HG03196 (cell line): ENCODE data around the gene TMPRSS9.
"Not testable (repeated sequence)": the region's sequence is repeated elsewhere in the genome, so short reads cannot be mapped to it uniquely, and the experiment has no call there.

Source experiments
- ATAC-seq: cut with Tn5 transposase; IDR thresholded peaks from one replicate; pipeline ENCODE4 v1.9.1; 2021; ENCODE audit not compliant: unreplicated experiment

Gene TMPRSS9

GRCh38 chr19:2416321-2417097 is 56.4 kb downstream of the TMPRSS9 start:
- ATAC-seq = no peak

GRCh38 chr19:2417436-2417835 is 57.4 kb downstream of the TMPRSS9 start:
- not testable (repeated sequence) for ATAC-seq

GRCh38 chr19:2417881-2418406 is 57.9 kb downstream of the TMPRSS9 start:
- ATAC-seq = no peak

- ATAC-seq = no peak
Measured at GRCh38 chr19:2419754-2420153, 59.7 kb downstream of the TMPRSS9 start.

GRCh38 chr19:2420490-2420889 is 60.4 kb downstream of the TMPRSS9 start:
- ATAC-seq = no peak

- ATAC-seq = no peak
Measured at GRCh38 chr19:2421581-2422306, 61.7 kb downstream of the TMPRSS9 start.

GRCh38 chr19:2423071-2423914 is 63.2 kb downstream of the TMPRSS9 start:
- ATAC-seq = no peak

DNA sequence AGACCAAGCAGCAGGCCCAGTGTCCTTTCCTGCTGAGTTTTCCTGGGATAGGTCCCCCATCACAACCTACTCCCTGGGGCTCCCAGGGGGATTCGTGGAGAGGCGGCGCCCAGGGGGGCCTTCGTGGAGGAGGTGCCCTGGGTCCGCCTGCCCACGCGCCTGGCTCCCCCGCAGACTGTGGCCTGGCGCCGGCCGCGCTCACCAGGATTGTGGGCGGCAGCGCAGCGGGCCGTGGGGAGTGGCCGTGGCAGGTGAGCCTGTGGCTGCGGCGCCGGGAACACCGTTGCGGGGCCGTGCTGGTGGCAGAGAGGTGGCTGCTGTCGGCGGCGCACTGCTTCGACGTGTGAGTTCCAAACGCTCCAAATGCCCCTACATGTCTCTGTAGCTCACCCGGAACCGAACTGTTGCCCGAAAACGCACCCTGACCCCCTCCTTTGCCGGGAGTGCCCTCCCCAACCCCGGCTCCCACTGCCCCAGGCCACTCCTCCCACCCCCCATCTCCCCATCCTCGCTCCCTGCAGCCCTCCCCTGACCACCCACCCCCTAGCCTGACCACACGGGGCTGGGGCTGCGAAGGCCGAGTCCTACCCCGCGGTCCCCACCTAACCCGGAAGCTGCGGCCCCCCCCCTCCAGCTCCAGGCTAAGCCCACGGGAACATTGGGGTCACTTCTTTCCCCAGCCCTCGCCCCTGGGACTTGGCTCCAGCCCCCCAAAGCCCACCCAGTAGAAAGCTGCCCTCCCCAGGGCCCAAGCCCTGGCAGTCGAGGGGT is 64.0 kb downstream of the TMPRSS9 start:
- no peak for ATAC-seq

GRCh38 chr19:2424686-2425621 is 64.9 kb downstream of the TMPRSS9 start:
- ATAC-seq = no peak

DNA sequence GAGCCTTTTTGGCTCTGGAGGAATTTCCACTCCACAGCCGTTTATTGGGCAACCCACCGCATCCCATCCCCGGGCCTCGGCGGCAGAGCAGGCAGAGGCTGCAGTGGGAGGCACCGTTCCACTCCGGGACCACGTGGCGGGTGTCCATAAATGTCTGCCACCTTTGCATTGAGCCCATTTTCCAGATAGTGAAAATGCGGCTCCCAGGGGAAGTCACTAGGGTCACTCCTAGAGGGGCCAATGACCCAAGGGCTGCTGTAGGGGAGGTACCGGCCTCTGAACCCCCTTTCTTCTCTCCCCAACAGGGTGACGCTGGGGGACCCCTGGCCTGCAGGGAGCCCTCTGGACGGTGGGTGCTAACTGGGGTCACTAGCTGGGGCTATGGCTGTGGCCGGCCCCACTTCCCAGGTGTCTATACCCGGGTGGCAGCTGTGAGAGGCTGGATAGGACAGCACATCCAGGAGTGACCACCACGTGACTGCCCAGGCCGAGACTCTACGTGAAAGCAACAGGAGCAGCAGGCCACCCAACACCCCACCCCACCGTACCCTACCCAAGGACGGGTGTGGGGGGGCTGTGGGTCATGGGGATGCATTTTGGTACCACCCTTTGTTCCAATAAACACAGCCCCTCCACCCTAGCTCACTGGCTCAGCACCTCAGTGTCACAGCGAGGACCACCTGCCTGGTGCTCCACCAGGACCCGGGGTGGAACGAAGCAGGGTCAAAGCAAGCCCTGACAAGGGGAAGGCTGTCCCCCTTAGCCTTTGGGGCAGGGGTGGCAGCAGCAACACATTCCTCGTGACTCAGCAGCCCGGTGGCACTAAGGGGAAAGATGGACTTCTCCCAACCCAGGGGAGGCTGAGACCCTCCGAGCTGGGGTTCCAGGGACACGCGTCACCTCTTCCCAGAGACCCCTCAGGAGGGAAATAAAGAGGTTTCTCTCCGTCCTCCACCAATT is 65.8 kb downstream of the TMPRSS9 start:
- no peak for ATAC-seq

DNA sequence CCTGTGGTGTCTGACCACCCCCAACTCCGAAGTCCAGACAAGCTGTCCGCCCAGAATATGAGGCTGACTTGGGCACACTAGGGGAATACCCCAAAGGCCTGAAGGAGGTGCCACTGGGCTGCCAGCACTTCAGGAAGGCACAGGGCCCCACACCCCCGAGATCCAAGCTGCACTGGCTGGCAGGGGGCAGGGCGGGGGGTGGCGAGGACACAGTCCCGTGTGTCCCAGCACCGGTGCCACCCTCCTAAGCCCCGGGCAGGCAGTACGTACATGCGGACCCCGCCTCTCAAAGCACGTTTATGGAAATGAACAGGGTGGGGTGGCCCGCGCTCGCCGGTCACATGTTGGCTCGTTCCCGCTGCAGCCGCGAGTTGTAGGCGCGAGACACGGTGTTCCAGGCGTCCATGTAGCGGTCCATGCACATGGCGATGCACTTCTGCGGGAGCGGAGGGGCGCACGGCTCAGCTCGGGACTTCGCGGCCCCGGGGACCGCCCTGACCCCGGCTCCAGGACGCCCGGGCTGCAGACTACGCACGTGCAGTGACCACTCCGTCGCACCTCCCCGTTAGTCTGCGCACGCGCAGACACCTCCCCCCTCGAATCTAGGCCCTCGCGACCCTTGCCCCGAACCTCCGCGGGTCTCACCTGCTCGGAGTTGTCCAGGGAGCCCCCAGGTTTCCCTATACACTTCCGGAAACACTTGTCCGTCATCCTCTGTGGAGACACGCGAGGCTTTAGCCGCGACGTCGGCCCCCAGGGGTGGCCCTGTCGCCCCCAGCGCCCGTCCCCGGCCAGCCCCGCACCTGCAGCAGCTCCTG is 66.8 kb downstream of the TMPRSS9 start:
- ATAC-seq = peak; percentile 12

DNA sequence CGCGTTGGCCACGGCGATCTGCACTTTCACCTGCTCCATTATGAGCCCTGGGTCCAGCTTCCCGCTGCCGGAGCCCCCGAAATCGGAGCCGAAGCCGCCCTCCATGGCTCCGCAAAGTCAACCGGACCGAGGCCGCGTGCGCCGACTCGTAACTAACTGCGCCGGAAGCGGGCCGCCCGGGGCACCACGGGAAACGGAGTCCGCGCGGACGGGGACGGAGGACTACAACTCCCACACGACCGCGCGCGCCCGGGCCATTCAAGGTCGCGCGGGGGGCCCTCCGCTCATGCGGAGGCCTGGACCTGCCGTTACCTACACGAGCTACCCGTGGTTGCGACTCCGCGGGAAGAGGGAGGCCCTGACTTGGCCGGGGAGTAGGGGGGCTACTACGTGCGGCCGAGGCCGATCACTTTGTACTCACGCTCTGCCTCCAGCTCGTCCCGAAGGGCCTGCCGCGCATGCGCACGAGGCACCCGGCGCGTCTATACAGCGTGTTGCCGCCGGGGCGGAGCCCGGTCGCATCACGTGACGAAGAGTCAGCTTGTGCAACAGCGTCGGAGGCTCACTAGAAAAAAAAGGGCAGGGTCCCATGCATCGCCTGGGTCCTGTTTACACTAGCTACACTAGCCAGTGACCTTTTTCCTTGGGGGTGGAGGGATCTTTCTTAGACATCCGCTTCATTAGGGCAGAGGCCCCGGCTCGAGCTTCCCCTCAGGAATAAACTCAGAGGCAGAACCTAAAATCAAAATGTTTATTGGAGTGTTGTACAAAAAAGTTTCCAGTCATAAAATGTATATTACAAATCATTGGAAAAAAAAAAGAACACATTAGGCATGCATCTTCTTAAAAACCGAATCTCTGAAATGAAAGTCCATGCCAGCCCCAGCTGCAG is 67.6 kb downstream of the TMPRSS9 start, which contains the start of gene TIMM13:
Gene TIMM13, minus strand, starts transcription at position 158 of the 892 bp plus-strand sequence. Its CDS starts 53 bp downstream, at position 105.
- peak; percentile 80 for ATAC-seq

DNA sequence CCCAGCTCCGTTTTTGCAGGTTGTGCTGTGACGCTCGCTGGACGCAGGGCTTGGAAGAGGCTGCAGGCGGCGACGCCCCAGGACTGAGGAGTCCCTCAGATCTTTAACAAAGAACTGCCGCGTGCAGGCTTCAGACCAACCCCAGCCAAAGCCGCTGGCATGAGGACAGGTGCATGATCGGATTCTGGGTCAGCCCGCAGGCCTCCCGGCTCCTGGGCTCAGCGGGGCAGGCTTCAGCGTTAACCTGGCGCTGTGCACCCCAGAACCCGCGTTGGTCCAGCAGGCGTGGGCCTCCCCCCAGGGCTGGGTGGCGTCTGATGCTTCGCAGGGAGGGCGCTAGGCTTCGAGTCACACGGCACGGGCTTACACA is 68.2 kb downstream of the TMPRSS9 start:
- no peak for ATAC-seq

DNA sequence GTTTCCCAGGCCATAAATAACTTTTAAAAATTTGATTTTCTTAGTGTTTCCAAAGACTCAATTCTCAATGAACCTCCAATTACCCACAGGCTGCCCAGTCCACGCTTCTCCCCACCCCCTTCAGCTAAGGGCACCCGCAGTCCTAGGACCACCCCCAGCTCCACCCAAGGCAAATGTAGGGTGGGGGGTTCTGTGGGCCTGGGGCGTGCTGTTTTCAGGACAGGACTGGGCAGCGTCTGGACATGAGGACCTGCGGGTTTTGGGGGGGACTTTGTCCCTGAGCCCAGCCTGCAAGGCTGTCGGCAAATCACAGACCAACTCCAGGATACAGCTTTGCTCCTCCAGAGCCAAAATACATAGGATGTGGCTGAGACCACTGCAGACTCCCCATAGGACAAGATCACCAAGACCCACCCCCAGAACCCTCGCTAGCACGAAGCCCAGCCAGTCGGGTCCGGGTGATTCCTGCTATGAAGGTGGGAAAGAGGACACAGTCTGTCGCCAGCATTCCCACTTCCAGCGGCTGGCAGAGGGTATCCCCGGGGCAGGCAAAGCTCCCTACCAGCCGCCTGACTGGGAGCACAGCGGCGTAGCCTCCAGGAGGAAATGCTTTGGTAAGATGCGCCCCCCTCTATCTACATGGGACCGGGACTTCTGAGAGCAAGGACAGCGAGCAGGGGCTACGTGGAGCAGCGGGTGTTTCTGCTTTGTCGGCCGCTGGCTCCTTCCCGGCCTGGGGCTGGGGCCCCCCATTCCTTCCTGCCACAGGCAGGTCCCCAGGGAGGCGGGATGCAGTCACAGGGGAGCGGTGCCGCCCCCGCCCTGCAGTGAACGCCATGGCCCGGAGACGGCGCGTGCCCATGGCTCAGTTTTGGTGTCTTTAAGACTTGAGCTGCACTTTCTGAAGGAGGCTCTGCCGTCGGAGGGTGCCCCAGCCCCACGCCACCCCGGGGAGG is 69.0 kb downstream of the TMPRSS9 start:
- no peak for ATAC-seq

GRCh38 chr19:2429917-2430535 is 70.0 kb downstream of the TMPRSS9 start:
- no peak for ATAC-seq
